VCaP (cell line): Measurements from ENCODE around the gene PDXDC1.
"Not testable (repeated sequence)": the region's sequence is repeated elsewhere in the genome, so short reads cannot be mapped to it uniquely, and the experiment has no call there.

Source experiments
- H3K27ac ChIP-seq: fragments of 450-650 bp; 2 replicates; pipeline ENCODE4 v1.5.1; 2017
- CTCF ChIP-seq: fragments of 450-650 bp; conservative IDR thresholded peaks from 2 replicates; pipeline ENCODE4 v1.5.1; 2017; ENCODE audit warnings: mild to moderate bottlenecking, moderate library complexity

PDXDC1 gene

GRCh38 chr16:15044286-15044685, 69.5 kb downstream of the PDXDC1 start:
- H3K27ac ChIP-seq = no peak overlapping the region
- no peak for TF ChIP-seq CTCF

DNA sequence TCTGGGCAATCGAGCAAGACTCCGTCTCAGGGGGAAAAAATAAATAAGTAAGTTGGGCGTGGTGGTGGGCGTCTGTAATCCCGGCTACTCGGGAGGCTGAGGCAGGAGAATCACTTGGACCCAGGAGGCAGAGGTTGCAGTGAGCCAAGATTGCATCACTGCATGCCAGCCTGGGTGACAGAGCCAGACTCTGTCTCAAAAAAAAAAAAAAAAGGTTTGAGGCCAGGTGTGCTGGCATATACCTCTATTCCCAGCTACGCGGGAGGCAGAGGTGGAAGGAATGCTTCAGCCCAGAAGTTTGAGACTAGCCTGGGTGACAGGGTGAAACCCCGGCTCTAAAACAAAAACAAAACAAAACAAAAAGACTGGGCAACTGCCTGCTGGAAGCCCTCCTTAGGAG, 70.4 kb downstream of the PDXDC1 start:
- H3K27ac ChIP-seq = not testable (repeated sequence)

- no peak overlapping the region for H3K27ac ChIP-seq
- TF ChIP-seq CTCF = no peak
Observed at GRCh38 chr16:15046692-15047376, 72.0 kb downstream of the PDXDC1 start.

GRCh38 chr16:15049581-15050180, 74.9 kb downstream of the PDXDC1 start:
- TF ChIP-seq CTCF = no peak
- peak overlapping the region; percentile 52 for H3K27ac ChIP-seq

DNA sequence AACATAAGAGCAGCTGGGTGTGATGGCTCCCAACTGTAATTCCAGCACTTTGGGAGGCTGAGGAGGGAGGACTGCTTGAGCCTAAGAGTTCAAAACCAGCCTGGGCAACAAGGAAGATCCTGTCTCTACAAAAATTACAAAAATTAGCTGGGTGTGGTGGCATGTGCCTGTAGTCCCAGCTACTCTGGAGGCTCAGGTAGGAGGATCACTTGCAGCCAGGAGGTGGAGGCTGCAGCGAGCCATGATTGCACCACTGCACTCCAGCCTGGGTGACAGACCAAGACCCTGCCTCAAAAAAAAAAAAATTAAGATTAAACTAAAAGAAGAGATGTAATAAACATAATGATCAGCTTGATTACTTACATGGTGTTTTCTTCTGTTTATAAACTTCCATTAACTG, 75.6 kb downstream of the PDXDC1 start:
- not testable (repeated sequence) for H3K27ac ChIP-seq

DNA sequence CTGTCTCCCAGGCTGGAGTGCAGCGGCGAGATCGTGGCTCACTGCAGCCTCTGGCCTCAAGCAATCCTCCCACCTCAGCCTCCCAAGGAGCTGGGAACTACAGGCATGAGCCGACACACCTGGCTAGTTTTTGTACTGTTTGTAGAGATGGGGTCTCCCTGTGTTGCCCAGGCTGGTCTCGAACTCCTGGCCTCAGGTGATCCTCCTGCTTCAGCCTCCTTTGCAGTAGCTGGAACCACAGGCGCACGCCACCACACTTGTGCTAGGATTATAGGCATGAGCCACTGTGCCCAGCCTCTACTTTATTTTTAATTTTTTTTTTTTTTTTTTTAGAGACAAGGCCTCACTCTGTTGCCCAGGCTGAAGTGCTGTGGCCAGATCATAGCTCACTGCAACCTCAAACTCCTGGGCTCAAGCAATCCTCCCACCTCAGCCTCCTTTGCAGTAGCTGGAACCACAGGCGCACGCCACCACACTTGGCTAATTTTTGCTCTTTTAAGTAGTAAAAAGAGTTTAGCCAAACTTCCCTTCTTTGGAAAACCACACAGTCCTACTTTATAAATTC, 76.6 kb downstream of the PDXDC1 start:
- no peak for TF ChIP-seq CTCF
- no peak overlapping the region for H3K27ac ChIP-seq

DNA sequence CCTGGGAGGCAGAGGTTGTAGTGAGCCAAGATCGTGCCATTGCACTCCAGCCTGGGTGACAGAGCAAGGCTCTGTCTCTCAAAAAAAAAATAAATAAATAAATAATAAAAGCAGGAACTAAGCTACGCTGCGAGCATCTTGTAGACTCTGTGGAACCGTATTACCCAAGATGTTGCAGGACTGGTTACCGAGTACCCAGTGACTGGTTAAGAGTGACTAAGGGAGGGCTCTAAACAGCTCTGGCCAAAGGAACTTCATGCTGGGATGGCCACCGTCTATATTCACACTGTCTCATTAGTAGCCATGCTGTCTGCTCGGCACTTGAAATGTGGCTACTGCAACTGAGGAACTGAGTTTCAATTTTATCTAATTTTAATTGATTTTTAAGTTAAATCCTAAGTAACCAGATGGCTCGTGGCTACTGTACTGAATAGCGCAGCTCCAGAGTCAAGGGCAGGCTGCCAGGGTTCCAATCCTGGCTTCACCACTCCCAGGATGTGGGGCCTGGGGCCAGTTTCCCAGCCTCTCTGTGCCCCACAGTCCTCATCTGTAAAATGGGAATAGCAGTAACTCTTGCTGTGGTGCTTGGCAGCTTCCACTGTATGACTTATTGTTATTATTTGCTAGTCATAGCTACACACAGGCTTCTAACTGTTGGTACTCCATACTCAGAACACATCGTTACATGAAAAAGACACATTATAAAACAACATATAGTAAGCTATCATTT, 78.1 kb downstream of the PDXDC1 start:
- TF ChIP-seq CTCF = no peak

DNA sequence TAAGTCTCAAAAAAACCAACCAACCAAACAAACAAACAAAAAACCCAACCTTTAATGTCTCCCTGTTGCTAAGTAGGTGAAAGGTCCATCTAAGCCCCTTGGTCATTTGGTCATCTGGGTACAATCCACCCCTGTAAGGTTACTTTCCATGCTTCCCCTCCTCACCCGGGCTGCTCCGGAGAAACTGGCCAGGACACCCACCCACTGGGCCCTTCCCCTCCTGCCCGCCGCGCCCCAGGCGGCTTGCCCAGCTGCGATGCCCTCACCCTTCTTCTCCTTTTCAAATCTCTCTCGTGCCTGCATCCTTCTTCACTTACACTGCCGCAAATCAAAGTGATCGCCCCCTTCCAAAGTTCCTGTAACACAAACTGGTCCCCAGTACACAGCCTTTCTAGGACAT, 79.1 kb downstream of the PDXDC1 start:
- TF ChIP-seq CTCF = no peak
- H3K27ac ChIP-seq = no peak overlapping the region

More for the DNA sequence above, 78.1 kb downstream of the PDXDC1 start:
- no peak overlapping the region for H3K27ac ChIP-seq
